GM15510 (cell line): ENCODE results near the gene CLMP.

Experiments
- POLR2A ChIP-seq: IDR thresholded peaks from 3 replicates; pipeline ENCODE4 v1.6.1; 2011; ENCODE audit warnings: borderline replicate concordance; ENCODE audit not compliant: insufficient read length; ENCODE audit errors: extremely low read depth

The CLMP gene

GRCh38 chr11:123228496-123229163, 33.6 kb upstream of the CLMP start:
- TF ChIP-seq POLR2A, result no peak

- no peak for TF ChIP-seq POLR2A
These were observed 32.9 kb upstream of the CLMP start for GRCh38 chr11:123227763-123228495.

DNA sequence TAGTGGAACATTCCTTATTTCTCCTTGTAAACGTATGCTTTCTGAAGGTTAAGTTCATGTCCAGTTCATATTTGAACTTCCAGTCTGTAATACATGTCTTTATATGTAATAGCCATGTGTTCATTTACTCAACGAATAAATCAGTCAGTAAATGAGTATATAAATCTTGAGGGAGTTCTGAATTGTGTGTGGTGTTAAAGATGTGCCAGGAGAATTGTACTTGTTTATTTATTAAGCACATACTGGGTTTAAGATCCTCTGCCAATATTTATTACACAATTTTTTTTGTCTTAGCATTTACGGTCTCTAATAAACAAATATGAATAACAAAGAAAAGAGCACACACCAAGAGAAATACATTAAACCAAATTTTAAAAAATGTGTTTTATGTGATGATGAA, 26.5 kb upstream of the CLMP start:
- TF ChIP-seq POLR2A, result no peak

GRCh38 chr11:123221096-123221561, 26.1 kb upstream of the CLMP start:
- no peak for TF ChIP-seq POLR2A

GRCh38 chr11:123219066-123219690, 24.1 kb upstream of the CLMP start:
- no peak for TF ChIP-seq POLR2A

DNA sequence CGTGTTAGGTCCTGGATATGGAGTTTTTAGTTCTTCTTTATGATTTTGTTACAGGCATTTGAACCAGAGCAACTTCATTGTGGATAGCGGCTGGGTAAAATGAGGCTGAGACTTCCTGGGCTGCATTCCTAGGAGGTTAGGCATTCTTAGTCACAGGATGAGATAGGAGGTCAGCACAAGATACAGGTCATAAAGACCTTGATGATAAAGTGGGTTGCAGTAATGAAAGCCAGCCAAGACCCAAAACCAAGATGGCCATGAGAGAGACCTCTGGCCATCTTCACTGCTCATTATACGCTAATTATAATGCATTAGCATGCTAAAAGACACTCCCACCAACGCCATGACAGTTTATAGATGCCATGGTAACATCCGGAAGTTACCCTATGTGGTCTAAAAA, 23.4 kb upstream of the CLMP start:
- TF ChIP-seq POLR2A, result no peak

GRCh38 chr11:123217897-123218296, 22.8 kb upstream of the CLMP start:
- TF ChIP-seq POLR2A, result no peak

DNA sequence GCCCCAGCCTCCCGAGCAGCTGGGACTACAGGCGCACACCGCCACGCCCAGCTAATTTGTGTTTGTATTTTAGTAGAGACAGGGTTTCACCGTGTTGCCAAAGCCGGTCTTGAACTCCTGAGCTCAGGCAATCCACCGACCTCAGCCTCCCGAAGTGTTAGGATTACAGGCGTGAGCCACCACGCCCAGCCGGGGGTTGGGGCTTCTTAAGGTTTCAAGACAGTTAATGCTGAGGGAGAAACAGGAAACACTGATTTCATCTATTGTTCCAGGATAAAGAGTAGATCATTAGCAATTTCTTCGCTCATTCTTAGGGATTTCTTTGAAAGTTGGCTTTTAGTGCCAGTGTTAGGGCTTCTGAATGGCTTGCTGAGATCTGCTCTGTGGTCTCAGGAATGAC, 21.2 kb upstream of the CLMP start:
- no peak for TF ChIP-seq POLR2A

DNA sequence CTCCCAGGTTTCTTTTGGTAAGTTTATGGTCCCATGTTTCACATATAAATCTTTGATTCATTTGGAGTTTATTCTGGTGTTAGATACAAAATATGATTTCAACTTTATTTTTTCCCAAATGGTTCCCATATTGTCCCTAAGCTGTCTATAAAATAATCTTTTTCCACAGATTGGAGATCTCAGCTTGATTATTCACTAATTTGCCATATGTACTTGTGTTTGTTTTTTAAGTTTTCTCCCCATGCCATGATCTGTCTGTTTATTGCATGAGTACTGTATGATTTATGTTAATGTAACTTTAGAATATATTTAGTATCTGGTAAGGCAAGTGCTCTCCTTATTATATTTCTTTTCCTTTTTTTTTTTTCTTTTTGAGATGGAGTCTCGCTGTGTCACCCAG, 19.9 kb upstream of the CLMP start:
- no peak for TF ChIP-seq POLR2A

DNA sequence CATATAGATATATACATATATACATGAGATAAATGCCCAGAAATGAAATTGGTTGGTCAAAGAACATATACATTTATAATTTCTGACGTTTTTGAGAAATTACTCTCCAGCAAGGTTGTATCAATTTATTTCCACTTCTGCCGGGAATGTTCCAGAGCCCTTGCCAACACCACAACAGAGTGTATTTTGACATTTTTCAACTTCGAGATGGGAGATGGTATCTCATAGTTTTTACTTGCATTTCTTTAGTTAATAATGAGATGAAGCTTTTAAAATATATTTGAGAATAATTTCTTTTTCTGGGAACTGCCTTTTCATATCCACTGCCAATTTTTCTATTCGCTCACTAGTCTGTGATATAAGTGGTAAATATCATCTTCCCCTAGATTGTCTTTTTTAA, 19.3 kb upstream of the CLMP start:
- no peak for TF ChIP-seq POLR2A

GRCh38 chr11:123213307-123213771, 18.3 kb upstream of the CLMP start:
- TF ChIP-seq POLR2A, result no peak

DNA sequence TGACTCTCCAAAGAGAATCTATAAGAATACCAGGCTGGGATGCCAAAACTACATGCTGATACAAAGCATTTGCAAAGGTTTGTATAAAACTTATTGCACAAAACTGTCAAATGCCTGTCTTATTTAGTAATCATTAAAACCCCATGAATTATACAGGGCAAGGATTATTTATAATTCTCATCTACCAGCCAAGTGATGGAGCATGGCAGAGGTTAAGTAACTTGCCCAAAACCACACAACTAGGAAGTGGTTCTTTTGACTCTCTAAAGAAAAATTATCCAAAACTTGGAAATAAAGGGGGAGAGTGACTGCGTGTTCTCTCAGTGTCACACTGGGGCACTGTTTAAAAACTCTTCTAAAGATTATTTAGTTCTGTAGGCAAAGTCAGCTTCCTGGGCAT, 17.4 kb upstream of the CLMP start:
- no peak for TF ChIP-seq POLR2A

DNA sequence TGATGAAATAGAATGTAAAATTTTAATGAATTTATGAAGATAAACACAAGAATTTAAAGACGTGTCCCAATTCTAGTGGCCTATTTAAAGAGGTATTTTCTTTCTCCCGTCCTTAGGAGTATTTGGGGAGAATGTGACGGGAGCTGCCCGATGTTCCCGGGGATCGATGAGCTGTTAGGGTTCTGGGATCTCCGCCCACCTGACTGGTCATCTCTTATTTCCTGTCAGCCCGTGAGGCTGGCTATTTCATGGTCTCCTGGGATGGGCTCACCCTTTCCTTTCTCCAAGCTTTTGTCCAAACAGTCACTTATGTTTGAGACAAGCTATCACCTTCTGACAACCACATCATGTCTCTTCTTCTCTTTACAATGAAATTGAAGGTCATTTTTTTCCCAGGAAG, 16.9 kb upstream of the CLMP start:
- TF ChIP-seq POLR2A, result no peak

DNA sequence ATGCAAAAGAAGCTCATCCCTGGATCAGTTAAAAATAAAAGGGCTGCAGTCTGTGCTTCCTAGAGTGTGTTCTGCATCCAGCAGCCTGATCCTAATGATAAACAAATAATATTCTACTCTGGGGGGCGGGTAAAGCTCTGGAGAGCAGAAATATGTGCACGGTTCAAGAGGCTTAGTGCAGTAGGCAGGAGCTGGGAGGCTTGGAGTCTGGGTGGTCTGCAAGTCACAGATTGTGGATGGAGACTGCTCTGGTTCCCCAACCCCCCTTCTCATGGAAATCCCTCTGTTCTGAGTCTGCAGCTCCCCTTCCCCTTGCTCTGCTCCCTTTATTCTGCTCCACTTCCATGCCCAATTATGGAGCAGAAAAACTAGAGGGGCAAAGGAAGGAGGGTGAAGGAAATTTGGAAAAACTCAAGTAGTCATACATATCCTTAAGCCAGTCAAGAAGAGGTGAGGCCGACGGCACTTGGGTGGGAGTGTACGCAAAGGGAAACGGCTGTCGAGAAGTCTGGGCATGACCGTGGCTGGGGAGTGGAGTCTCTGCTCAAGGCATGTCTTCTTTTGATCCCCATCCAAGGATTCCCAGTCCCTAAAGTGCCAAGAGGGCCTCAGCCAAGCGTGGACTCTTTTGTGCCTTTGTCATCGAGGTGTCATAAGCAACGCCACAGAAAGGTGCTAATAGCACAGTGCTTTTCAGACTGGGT, 16.3 kb upstream of the CLMP start:
- no peak for TF ChIP-seq POLR2A

DNA sequence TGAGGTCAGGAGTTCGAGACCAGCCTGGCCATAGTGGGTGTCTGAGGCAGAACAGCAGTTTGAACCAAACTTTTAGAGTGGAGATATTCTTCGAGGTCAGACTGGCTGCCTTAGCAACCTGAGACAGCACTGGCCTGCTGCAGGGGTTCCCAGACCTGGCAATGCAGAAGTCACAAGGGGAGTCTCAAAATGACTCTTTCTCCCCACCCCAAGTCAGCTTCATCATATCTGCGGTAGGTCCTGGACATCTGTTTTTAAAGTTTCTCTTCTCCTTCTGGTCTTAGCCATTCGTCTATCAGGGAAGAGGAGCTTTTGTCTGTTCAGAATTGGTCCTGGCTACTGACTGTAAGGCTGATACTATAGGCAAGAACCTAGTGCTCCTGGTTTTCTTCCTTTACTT, 14.5 kb upstream of the CLMP start:
- no peak for TF ChIP-seq POLR2A
